ENCODE measurements around the gene EZH1.

- TF ChIP-seq EZH2phosphoT487 (IDR thresholded peaks at IDR 0.05; ENCODE audit: insufficient read depth, low read depth) (no peak), EZH2 (IDR thresholded peaks at IDR 0.05; ENCODE audit: insufficient read depth, poor library complexity, severe bottlenecking) (no peak)
Measured at GRCh38 chr17:42676424-42677011, 68.3 kb downstream of the EZH1 start, which contains the start of gene PLEKHH3.

Measured in GM23248 (cell line).